Testis (tissue), 2 donors: ENCODE measurements around the gene ADAMTS12.

Source experiments
- CTCF ChIP-seq, 3 experiments: fragments of 450-650 bp in 2 of 3; fragments of 200-600 bp in 1 of 3; sonication (generic) in 1 of 3; IDR thresholded peaks; one replicate each; pipeline ENCODE4 v1.5.1; 2016 to 2019; ENCODE audit warnings: antibody characterized with exemption in 3 of 3, mild to moderate bottlenecking in 2 of 3, moderate library complexity in 1 of 3
- POLR2A ChIP-seq: fragments of 450-650 bp; IDR thresholded peaks from one replicate; pipeline ENCODE4 v1.6.1; 2017; ENCODE audit warnings: antibody characterized with exemption, mild to moderate bottlenecking, moderate library complexity

GRCh38 chr5:33659526-33660169 is 232.1 kb downstream of the ADAMTS12 start:
- no peak for TF ChIP-seq CTCF (IDR thresholded peaks at IDR 0.05)
- no peak for TF ChIP-seq POLR2A
